Right atrium auricular region (tissue), 2 donors: ENCODE data around the gene USB1. TPM values are rescaled to one million over a fixed set of nuclear protein-coding genes. Genes with fewer than 3 reads are reported as not detected.

ENCODE experiments used
- DNase-seq: peaks from one replicate; pipeline ENCODE4 v3.0.0-alpha.2; 2019; ENCODE audit warnings: low spot score
- H3K27ac ChIP-seq, 2 donors: fragments of 200-600 bp; sonication (generic); 1 replicate in 1 of 2; 2 replicates in 1 of 2; pipeline ENCODE4 v1.5.1; 2016 to 2019
- H3K27me3 ChIP-seq, 2 donors: fragments of 200-600 bp; sonication (generic); one replicate each; pipeline versions ENCODE4 v1.5.1 to v1.6.0; 2017 to 2019
- H3K36me3 ChIP-seq: fragments of 200-600 bp; sonication (generic); one replicate; pipeline ENCODE4 v1.5.1; 2016
- H3K4me1 ChIP-seq, 2 donors: fragments of 200-600 bp; sonication (generic); one replicate each; pipeline versions ENCODE4 v1.5.1 to v1.6.0; 2017 to 2019
- H3K4me3 ChIP-seq, 2 donors: fragments of 200-600 bp; sonication (generic); 1 replicate in 1 of 2; 2 replicates in 1 of 2; pipeline ENCODE4 v1.5.1; 2017 to 2019; ENCODE audit warnings: mild to moderate bottlenecking in 1 of 2, moderate library complexity in 1 of 2
- H3K9me3 ChIP-seq, 2 donors: fragments of 200-600 bp; sonication (generic); one replicate each; pipeline ENCODE4 v1.5.1; 2019
- CTCF ChIP-seq, 2 donors: fragments of 200-600 bp; sonication (generic); IDR thresholded peaks; one replicate each; pipeline ENCODE4 v1.5.1; 2019; ENCODE audit warnings: antibody characterized with exemption in 2 of 2
- total RNA-seq, 2 donors: library from RNA; depleted of rRNA; stranded (reverse); fragments of >200 nt; gene quantifications; one replicate each; pipeline ENCODE4 v1.1.0, GENCODE V29; 2016

USB1 gene
- total RNA-seq, 2 donors from 2014 or later = 32.2 to 43.2 TPM

GRCh38 chr16:58010886-58011285 is 9.7 kb downstream of the USB1 start:
- Histone ChIP-seq H3K27me3 (no peaks in the 10 kb centered on the region), H3K36me3 (peaks cover 27% of the 10 kb centered on the region), H3K4me3 (no peak overlapping the region), H3K9me3 (no peaks in the 10 kb centered on the region), H3K27ac (no peak overlapping the region), H3K4me1 (no peaks in the 10 kb centered on the region)
- no peak for TF ChIP-seq CTCF (IDR thresholded peaks at IDR 0.05)
- DNase-seq = no peak

GRCh38 chr16:58011652-58012051 is 10.4 kb downstream of the USB1 start:
- Histone ChIP-seq H3K36me3 (peaks cover 24% of the 10 kb centered on the region), H3K27ac (no peak overlapping the region), H3K27me3 (no peaks in the 10 kb centered on the region), H3K4me1 (no peaks in the 10 kb centered on the region), H3K9me3 (no peaks in the 10 kb centered on the region), H3K4me3 (no peak overlapping the region)
- no peak for TF ChIP-seq CTCF (IDR thresholded peaks at IDR 0.05)
- no peak for DNase-seq

- Histone ChIP-seq H3K27me3 (no peaks in the 10 kb centered on the region), H3K9me3 (no peaks in the 10 kb centered on the region), H3K27ac (no peak overlapping the region), H3K4me1 (no peaks in the 10 kb centered on the region), H3K4me3 (no peak overlapping the region), H3K36me3 (peaks cover 24% of the 10 kb centered on the region)
- no peak for TF ChIP-seq CTCF (IDR thresholded peaks at IDR 0.05)
- DNase-seq = no peak
Observed at GRCh38 chr16:58012481-58012880, 11.3 kb downstream of the USB1 start.

- DNase-seq = no peak
- no peaks in the 10 kb centered on the region for H3K4me1 ChIP-seq
- H3K36me3 ChIP-seq = peaks cover 24% of the 10 kb centered on the region
- TF ChIP-seq CTCF (IDR thresholded peaks at IDR 0.05) = no peak
- no peaks in the 10 kb centered on the region for H3K27me3 ChIP-seq
- no peaks in the 10 kb centered on the region for H3K9me3 ChIP-seq
- no peak overlapping the region for H3K27ac ChIP-seq
- H3K4me3 ChIP-seq = no peak overlapping the region
Observed at GRCh38 chr16:58013201-58013956, 12.2 kb downstream of the USB1 start.

GRCh38 chr16:58016840-58017446 is 15.7 kb downstream of the USB1 start:
- Histone ChIP-seq H3K27ac (no peak overlapping the region), H3K27me3 (no peaks in the 10 kb centered on the region), H3K36me3 (peaks cover 6% of the 10 kb centered on the region), H3K9me3 (no peaks in the 10 kb centered on the region), H3K4me3 (no peak overlapping the region), H3K4me1 (peaks cover 0 to 12% of the 10 kb centered on the region in 2 donors)
- DNase-seq = no peak
- TF ChIP-seq CTCF (IDR thresholded peaks at IDR 0.05) = no peak
